ENCODE data around the gene PSTPIP1.

The PSTPIP1 gene

GRCh38 chr15:77024273-77025082 lies 29.6 kb downstream of the PSTPIP1 start:
- no peak for DNase-seq (ENCODE audit: low read depth)
- peak; percentile 93 for TF ChIP-seq CTCF (conservative IDR thresholded peaks at IDR 0.05; ENCODE audit: low read depth, low read length)
- no peak overlapping the region for H3K4me3 ChIP-seq (ENCODE audit: low read length)

GRCh38 chr15:77025083-77025901 lies 30.4 kb downstream of the PSTPIP1 start:
- no peak overlapping the region for H3K4me3 ChIP-seq (ENCODE audit: low read length)
- no peak for TF ChIP-seq CTCF (conservative IDR thresholded peaks at IDR 0.05; ENCODE audit: low read depth, low read length)
- no peak for DNase-seq (ENCODE audit: low read depth)

GRCh38 chr15:77025941-77026411 lies 31.1 kb downstream of the PSTPIP1 start:
- no peak for DNase-seq (ENCODE audit: low read depth)
- no peak overlapping the region for H3K4me3 ChIP-seq (ENCODE audit: low read length)

GRCh38 chr15:77026501-77027110 lies 31.7 kb downstream of the PSTPIP1 start:
- TF ChIP-seq CTCF (conservative IDR thresholded peaks at IDR 0.05; ENCODE audit: low read depth, low read length) = no peak
- no peak for DNase-seq (ENCODE audit: low read depth)
- no peak overlapping the region for H3K4me3 ChIP-seq (ENCODE audit: low read length)

More at GRCh38 chr15:77025941-77026411, 31.1 kb downstream of the PSTPIP1 start:
- no peak for TF ChIP-seq CTCF (conservative IDR thresholded peaks at IDR 0.05; ENCODE audit: low read depth, low read length)

GRCh38 chr15:77027111-77027696 lies 32.3 kb downstream of the PSTPIP1 start:
- no peak for TF ChIP-seq CTCF (conservative IDR thresholded peaks at IDR 0.05; ENCODE audit: low read depth, low read length)
- H3K4me3 ChIP-seq (ENCODE audit: low read length) = no peak overlapping the region
- no peak for DNase-seq (ENCODE audit: low read depth)

GRCh38 chr15:77027697-77028450 lies 32.9 kb downstream of the PSTPIP1 start:
- H3K4me3 ChIP-seq (ENCODE audit: low read length) = peak overlapping the region; percentile 27
- TF ChIP-seq CTCF (conservative IDR thresholded peaks at IDR 0.05; ENCODE audit: low read depth, low read length) = no peak
- DNase-seq (ENCODE audit: low read depth) = no peak
